ENCODE results near the gene ZBTB48.
"Not testable (repeated sequence)": the region's sequence is repeated elsewhere in the genome, so short reads cannot be mapped to it uniquely, and the experiment has no call there.

ZBTB48 gene

DNA sequence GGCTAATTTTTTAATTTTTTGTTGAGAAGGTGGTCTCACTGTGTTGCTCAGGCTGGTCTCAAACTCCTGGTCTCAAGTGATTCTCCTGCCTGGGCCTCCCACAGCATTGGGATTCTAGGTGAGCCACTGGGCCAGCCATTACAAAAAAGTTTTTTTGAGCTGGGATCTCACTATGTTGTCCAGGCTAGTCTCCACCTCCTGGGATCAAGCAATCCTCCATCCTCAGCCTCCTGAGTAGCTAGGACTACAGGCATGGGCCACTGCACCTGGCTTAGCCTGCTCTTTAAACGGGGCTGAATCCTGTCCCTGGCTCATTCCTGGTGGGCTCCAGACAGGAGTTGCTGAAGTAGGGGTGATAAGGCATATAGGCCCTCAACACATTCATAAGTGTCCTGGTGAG, 22.2 kb upstream of the ZBTB48 start:
- TF ChIP-seq, protein P1, sequence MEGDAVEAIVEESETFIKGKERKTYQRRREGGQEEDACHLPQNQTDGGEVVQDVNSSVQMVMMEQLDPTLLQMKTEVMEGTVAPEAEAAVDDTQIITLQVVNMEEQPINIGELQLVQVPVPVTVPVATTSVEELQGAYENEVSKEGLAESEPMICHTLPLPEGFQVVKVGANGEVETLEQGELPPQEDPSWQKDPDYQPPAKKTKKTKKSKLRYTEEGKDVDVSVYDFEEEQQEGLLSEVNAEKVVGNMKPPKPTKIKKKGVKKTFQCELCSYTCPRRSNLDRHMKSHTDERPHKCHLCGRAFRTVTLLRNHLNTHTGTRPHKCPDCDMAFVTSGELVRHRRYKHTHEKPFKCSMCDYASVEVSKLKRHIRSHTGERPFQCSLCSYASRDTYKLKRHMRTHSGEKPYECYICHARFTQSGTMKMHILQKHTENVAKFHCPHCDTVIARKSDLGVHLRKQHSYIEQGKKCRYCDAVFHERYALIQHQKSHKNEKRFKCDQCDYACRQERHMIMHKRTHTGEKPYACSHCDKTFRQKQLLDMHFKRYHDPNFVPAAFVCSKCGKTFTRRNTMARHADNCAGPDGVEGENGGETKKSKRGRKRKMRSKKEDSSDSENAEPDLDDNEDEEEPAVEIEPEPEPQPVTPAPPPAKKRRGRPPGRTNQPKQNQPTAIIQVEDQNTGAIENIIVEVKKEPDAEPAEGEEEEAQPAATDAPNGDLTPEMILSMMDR (conservative IDR thresholded peaks at IDR 0.05) = no peak
- no peak overlapping the region for H3K27ac ChIP-seq

- not testable (repeated sequence) for H3K27ac ChIP-seq
These were observed 20.6 kb upstream of the ZBTB48 start for GRCh38 chr1:6559161-6559560.

DNA sequence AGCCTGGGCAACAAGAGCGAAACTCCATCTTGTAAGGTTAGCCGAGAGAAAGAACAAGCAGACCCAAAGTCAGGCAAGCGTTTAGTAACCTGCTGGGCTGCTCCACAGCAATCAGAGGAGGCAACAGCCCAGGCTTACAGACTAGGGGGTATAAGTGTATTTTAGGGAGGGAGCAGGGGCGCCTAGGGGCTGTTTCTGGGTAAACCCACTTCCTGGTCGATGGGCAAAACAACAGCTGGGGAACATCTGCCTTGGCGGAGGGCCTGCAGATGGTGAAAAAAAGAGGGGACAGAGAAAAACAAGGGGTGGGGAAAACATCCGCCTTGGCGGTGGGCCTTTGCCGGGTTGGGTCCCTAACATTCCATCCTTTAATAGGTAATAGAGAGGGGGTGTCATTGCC, 19.5 kb upstream of the ZBTB48 start:
- no peak overlapping the region for H3K27ac ChIP-seq
- TF ChIP-seq, protein P1 (conservative IDR thresholded peaks at IDR 0.05) = no peak

GRCh38 chr1:6569033-6569432, 10.8 kb upstream of the ZBTB48 start:
- TF ChIP-seq, protein P1 (conservative IDR thresholded peaks at IDR 0.05) = no peak
- H3K27ac ChIP-seq = no peak overlapping the region

DNA sequence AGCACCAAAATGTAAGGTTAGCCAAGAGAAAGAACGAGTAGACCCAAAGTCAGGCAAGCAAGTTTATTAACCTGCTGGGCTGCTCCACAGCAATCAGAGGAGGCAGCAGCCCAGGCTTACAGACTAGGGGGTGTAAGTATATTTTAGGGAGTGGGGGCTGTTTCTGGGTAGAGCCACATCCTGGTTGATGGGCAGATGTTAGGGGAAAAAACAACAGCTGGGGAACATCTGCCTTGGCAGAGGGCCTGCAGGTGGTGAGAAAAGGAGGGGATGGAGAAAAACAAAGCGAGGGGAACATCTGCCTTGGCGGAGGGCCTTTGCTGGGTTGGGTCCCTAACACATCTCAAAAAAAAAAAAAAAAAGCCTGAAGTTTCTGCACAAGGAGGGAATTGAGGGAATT, 9.7 kb upstream of the ZBTB48 start:
- TF ChIP-seq, protein P1 (conservative IDR thresholded peaks at IDR 0.05) = no peak
- H3K27ac ChIP-seq = no peak overlapping the region

DNA sequence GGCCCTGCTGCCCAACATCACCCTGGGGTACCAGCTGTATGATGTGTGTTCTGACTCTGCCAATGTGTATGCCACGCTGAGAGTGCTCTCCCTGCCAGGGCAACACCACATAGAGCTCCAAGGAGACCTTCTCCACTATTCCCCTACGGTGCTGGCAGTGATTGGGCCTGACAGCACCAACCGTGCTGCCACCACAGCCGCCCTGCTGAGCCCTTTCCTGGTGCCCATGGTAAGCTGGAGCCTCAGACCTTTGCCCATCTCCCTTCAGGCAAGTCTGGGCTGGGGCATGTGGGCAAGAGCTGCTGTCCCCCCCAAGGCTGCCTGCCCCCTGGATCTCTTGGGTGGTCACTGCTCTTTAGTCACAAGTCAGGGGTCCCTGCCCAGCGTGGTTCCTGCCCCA, 8.8 kb upstream of the ZBTB48 start:
- no peak overlapping the region for H3K27ac ChIP-seq
- TF ChIP-seq, protein P1 (conservative IDR thresholded peaks at IDR 0.05) = no peak

DNA sequence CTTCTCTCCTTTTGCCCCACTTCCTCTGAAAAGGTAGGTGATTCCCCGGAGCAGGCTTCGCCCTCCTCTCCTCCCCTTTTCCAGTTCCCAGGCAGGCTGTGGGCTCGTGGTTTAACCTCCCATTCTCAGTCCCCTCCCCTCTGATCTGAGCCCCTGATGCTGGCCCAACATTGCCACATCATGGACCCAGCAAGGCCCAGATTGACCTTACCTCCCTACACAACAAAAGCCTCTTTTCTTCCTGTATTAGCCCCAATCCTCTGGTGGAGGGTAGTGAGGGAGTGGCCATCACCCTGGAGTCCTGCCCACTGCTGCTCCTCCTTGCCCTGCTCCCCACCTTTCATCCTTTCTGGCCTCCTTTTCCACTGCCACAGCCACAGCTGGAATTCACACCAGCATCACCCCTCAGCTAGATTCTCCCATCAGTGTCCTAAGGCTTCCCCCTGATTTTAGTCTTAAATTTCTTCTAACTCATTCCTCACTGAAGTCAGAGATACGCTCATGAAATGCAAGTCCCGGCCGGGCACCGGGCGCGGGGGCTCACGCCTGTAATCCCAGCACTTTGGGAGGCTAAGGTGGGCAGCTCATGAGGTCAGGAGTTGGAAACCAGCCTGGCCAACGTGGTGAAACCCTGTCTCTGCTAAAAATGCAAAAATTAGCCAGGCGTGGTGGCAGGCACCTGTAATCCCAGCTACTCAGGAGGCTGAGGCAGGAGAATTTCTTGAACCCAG, 7.0 kb upstream of the ZBTB48 start:
- TF ChIP-seq, protein P1 (conservative IDR thresholded peaks at IDR 0.05) = no peak
- no peak overlapping the region for H3K27ac ChIP-seq

GRCh38 chr1:6574025-6574620, 5.7 kb upstream of the ZBTB48 start:
- no peak overlapping the region for H3K27ac ChIP-seq
- TF ChIP-seq, protein P1 (conservative IDR thresholded peaks at IDR 0.05) = no peak

All from VCaP (cell line).